HepG2 (cell line): ENCODE results near the gene TEX9. TPM values are rescaled to one million over a fixed set of nuclear protein-coding genes. Genes with fewer than 3 reads are reported as not detected.

Experiments used
- ETS1 ChIP-seq: sonication (generic); formaldehyde crosslinking; IDR thresholded peaks from 2 replicates; pipeline ENCODE4 v1.4.0; 2020; ENCODE audit warnings: missing genetic modification reagents
- HOMEZ ChIP-seq: IDR thresholded peaks from 2 replicates; pipeline ENCODE4 v1.6.1; 2016; ENCODE audit warnings: low read depth
- IRX3 ChIP-seq: sonication (generic); formaldehyde crosslinking; IDR thresholded peaks from 2 replicates; pipeline ENCODE4 v1.8.1; 2023; ENCODE audit warnings: mild to moderate bottlenecking, low read depth, missing genetic modification reagents, borderline replicate concordance
- JUND ChIP-seq: sonication (generic); formaldehyde crosslinking; IDR thresholded peaks from 2 replicates; pipeline ENCODE4 v1.8.0; 2022; ENCODE audit warnings: mild to moderate bottlenecking, missing genetic modification reagents
- NR2C2 ChIP-seq: sonication (generic); formaldehyde crosslinking; IDR thresholded peaks from 2 replicates; pipeline ENCODE4 v1.4.0; 2020; ENCODE audit warnings: missing genetic modification reagents, mild to moderate bottlenecking, moderate library complexity, borderline replicate concordance
- POGZ ChIP-seq: sonication (generic); formaldehyde crosslinking; IDR thresholded peaks from 2 replicates; pipeline ENCODE4 v1.4.0; 2020; ENCODE audit warnings: mild to moderate bottlenecking, missing genetic modification reagents
- STAT5B ChIP-seq: sonication (generic); formaldehyde crosslinking; IDR thresholded peaks from 2 replicates; pipeline ENCODE4 v1.4.0; 2020; ENCODE audit warnings: missing genetic modification reagents
- TEAD3 ChIP-seq: optimal IDR thresholded peaks from 2 replicates; pipeline ENCODE3; 2016; ENCODE audit warnings: borderline replicate concordance
- THAP11 ChIP-seq: IDR thresholded peaks from 2 replicates; pipeline ENCODE4 v1.6.1; 2016; ENCODE audit warnings: missing biosample characterization, missing genetic modification reagents
- THYN1 ChIP-seq: sonication (generic); formaldehyde crosslinking; IDR thresholded peaks from 2 replicates; pipeline ENCODE4 v1.8.1; 2023; ENCODE audit warnings: low read depth, mild to moderate bottlenecking, moderate library complexity, missing genetic modification reagents, borderline replicate concordance
- ZBTB20 ChIP-seq: sonication (generic); formaldehyde crosslinking; IDR thresholded peaks from 2 replicates; pipeline ENCODE4 v1.8.1; 2023; ENCODE audit warnings: missing genetic modification reagents, low read depth, mild to moderate bottlenecking, borderline replicate concordance
- ZFP36L1 ChIP-seq: sonication (generic); formaldehyde crosslinking; IDR thresholded peaks from 2 replicates; pipeline ENCODE4 v1.8.0; 2022; ENCODE audit warnings: mild to moderate bottlenecking, missing genetic modification reagents, moderate library complexity
- ZFP91 ChIP-seq: sonication (generic); formaldehyde crosslinking; IDR thresholded peaks from 2 replicates; pipeline ENCODE4 v1.9.0; 2022; ENCODE audit warnings: missing genetic modification reagents, mild to moderate bottlenecking, borderline replicate concordance
- ZMYM3 ChIP-seq: sonication (generic); formaldehyde crosslinking; IDR thresholded peaks from 2 replicates; pipeline ENCODE4 v1.5.1; 2020; ENCODE audit warnings: mild to moderate bottlenecking, missing genetic modification reagents
- ZNF20 ChIP-seq: sonication (generic); formaldehyde crosslinking; IDR thresholded peaks from 2 replicates; pipeline ENCODE4 v1.4.0; 2020; ENCODE audit warnings: mild to moderate bottlenecking, moderate library complexity, missing genetic modification reagents
- ZNF646 ChIP-seq: sonication (generic); formaldehyde crosslinking; IDR thresholded peaks from 2 replicates; pipeline ENCODE4 v1.9.0; 2021; ENCODE audit warnings: mild to moderate bottlenecking, missing genetic modification reagents
- ZNF703 ChIP-seq: sonication (generic); formaldehyde crosslinking; IDR thresholded peaks from 2 replicates; pipeline ENCODE4 v1.5.1; 2020; ENCODE audit warnings: missing genetic modification reagents, mild to moderate bottlenecking, moderate library complexity, borderline replicate concordance
- ZNF775 ChIP-seq: sonication (generic); formaldehyde crosslinking; IDR thresholded peaks from 2 replicates; pipeline ENCODE4 v1.4.0; 2020; ENCODE audit warnings: missing genetic modification reagents, mild to moderate bottlenecking, moderate library complexity, borderline replicate concordance
- ZNF83 ChIP-seq: sonication (generic); formaldehyde crosslinking; IDR thresholded peaks from 2 replicates; pipeline ENCODE4 v1.4.0; 2020; ENCODE audit warnings: missing genetic modification reagents, mild to moderate bottlenecking, borderline replicate concordance
- polyA plus RNA-seq, 8 experiments: library from polyadenylated mRNA; depleted of rRNA in 3 of 8; stranded (reverse) in 7 of 8; unstranded in 1 of 8; fragments of >200 nt; fragmentation: Illumina TruSeq in 4 of 8; extraction: Trizol in 4 of 8; gene quantifications; 2 replicates each; pipeline versions ENCODE4 v1.2.1 to v1.2.3, GENCODE V29; 2011 to 2016; ENCODE audit warnings: low read depth in 4 of 8, missing spikeins in 1 of 8, mixed read lengths in 1 of 8; ENCODE audit not compliant: insufficient read depth in 1 of 8
- total RNA-seq, 5 experiments: library from RNA; depleted of rRNA; stranded (reverse); fragments of >200 nt; fragmentation: Illumina TruSeq; extraction: Trizol; gene quantifications; 2 replicates each; pipeline ENCODE4 v1.2.3, GENCODE V29; 2016; ENCODE audit warnings: low read depth in 1 of 5

TEX9 gene
- total and polyA plus RNA-seq, 2 of the 13 experiments (the other 11 are each of a cell fraction or from before 2014, with no cell fraction given): 0.82 to 6.9 TPM

DNA sequence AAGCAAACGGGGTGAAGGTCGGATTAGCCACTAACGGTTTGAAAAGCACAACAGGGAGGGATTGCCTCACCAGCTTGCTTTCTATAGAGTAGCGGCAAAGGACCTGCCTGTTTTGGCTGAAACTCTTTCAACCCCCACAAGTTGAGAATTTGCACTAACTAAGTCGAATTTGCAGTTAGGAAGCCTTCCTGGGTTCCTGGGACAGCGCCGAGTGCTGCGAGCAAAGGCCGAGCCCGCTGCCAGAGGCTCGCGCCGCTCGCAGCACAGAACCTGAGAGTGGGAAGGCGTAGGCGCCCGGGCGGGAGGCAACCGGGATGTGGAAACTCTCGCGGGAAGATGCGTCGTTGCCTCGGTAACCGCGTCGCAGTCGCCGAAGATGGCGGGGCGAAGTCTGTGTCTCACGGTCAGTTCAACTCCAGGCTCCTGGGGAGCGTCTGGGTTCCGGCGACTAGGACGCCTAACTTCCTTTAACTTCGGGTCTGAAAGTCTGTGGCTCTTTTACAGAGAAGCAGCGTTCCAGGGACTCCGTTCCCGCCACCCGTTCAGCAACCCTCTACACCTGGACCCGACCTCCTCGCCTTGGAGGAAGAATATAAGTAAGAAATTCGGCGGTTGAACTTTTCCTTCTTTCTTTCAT is at the start of gene TEX9 (continued):
- TF ChIP-seq ETS1 (CRISPR knock-in tag) (no peak), ZNF20 (CRISPR knock-in tag) (no peak), POGZ (CRISPR knock-in tag) (peak; percentile 88), JUND (CRISPR knock-in tag) (no peak), IRX3 (no peak), ZMYM3 (CRISPR knock-in tag) (0 out of 2 replicates have a peak, but pooled peaks have one; percentile 11), HOMEZ (CRISPR knock-in tag) (no peak), THYN1 (CRISPR knock-in tag) (no peak), ZNF775 (CRISPR knock-in tag) (no peak), ZNF646 (CRISPR knock-in tag) (no peak), ZNF83 (CRISPR knock-in tag) (no peak), TEAD3 (CRISPR knock-in tag) (no peak), ZNF703 (CRISPR knock-in tag) (no peak), ZFP91 (CRISPR knock-in tag) (peak; percentile 66; the same call in 1 of the 2 replicates), STAT5B (CRISPR knock-in tag) (no peak), THAP11 (CRISPR knock-in tag) (peak; percentile 65; the same call in 1 of the 2 replicates), ZFP36L1 (CRISPR knock-in tag) (no peak), ZBTB20 (CRISPR knock-in tag) (no peak), NR2C2 (CRISPR knock-in tag) (no peak)
